Ecto neural progenitor cell (in vitro differentiated cells): ENCODE measurements around the gene BGLAP.
A peak's percentile ranks its signal among the peaks of the same experiment; 100 is the strongest.

Experiments
- DNase-seq: peaks from one replicate; pipeline ENCODE4 v3.0.0-alpha.2; 2018; ENCODE audit warnings: low spot score

Gene BGLAP

DNA sequence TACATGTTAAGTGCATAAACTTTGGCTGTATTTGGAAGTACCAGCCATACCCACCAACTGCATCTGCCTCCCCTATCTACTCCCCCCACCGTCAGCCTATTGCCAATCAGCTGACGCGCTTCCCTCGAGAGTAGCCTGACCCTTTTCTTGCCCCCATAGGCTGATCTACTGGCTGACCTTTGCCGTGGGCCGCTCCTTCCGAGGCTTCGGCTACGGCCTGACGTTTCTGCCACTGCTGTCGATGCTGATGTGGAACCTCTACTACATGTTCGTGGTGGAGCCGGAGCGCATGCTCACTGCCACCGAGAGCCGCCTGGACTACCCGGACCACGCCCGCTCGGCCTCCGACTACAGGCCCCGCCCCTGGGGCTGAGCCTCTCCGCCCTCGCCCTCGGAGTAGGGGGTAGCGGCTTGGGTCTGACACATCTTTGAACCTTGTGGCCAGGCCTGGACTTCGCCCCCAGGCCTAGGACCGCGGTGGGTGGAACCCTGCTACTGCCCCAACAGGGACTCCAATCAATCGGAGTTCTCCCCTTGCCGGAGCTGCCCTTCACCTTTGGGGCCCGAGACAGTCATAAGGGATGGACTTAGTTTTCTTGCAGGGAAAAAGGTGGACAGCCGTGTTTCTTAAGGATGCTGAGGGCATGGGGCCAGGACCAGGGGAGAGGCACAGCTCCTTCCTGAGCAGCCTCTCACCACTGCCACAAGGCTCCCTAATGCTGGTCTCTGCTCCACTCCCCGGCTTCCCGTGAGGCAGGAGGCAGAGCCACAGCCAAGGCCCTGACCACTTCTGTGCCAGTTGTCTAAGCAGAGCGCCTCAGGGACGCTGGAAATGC is 49.5 kb downstream of the BGLAP start:
- peak; percentile 94 for DNase-seq
